ENCODE measurements around the gene DDX50. TPM values are rescaled to one million over a fixed set of nuclear protein-coding genes. Genes with fewer than 3 reads are reported as not detected.

Gene DDX50
- total and polyA plus RNA-seq, 7 donors, result 18.6 to 27.5 (median 22.6) TPM

DNA sequence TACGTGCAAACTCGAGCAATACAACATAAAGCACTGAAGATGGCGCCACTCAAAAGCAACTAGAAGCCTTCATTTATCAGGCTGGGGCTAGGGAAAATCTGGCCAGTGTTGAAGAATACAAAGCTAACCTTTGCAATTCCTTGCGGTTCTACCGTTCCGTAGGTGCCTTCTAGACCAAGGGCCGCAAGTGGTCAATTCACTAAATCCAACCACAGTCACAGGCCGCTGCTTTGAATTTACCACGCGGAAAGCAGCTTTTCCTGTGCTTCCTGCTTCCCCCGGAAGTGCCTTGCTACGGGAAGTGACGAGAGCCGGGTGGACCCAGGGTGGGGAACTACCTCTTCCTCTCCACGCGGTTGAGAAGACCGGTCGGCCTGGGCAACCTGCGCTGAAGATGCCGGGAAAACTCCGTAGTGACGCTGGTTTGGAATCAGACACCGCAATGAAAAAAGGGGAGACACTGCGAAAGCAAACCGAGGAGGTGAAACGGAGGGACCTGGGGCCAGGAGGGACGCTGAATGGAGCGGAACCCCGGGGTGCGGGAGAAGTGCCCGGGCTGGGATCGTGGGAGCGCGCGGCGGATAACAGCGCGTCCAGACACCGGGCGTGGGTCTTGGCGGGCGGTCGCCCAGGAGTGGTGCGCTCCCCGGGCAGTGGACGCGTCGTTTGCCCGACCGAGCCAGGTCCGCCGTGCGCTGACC lies 54.9 kb downstream of the DDX50 start, which contains the start of gene DDX21:
Gene DDX21 (plus strand): TSS at position 339 of the 701 bp plus-strand sequence. CDS start 56 bp downstream, at position 395.
- DNase-seq, result peak; percentile 90 to 94
- H3K9me3 ChIP-seq, result no peaks in the 10 kb centered on the region
- H3K36me3 ChIP-seq (ENCODE audit: insufficient read depth in 1 of 2, low read depth in 1 of 2), result peaks cover 2 to 36% of the 10 kb centered on the region in 2 donors
- intact Hi-C loops (cut with DNase I), result no loop called here
- H3K4me1 ChIP-seq, result peaks cover 23% of the 10 kb centered on the region
- WGBS, 3 donors, result 0 to 1% (median 0%) methylated on average over 40 to 53 of the region's 53 CpGs
- TF ChIP-seq, protein P1, sequence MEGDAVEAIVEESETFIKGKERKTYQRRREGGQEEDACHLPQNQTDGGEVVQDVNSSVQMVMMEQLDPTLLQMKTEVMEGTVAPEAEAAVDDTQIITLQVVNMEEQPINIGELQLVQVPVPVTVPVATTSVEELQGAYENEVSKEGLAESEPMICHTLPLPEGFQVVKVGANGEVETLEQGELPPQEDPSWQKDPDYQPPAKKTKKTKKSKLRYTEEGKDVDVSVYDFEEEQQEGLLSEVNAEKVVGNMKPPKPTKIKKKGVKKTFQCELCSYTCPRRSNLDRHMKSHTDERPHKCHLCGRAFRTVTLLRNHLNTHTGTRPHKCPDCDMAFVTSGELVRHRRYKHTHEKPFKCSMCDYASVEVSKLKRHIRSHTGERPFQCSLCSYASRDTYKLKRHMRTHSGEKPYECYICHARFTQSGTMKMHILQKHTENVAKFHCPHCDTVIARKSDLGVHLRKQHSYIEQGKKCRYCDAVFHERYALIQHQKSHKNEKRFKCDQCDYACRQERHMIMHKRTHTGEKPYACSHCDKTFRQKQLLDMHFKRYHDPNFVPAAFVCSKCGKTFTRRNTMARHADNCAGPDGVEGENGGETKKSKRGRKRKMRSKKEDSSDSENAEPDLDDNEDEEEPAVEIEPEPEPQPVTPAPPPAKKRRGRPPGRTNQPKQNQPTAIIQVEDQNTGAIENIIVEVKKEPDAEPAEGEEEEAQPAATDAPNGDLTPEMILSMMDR (IDR thresholded peaks at IDR 0.05), result peak; percentile 54
- peak within 1 kb of the TSS; percentile 99 for H3K4me3 ChIP-seq
- no peaks in the 10 kb centered on the region for H3K27me3 ChIP-seq (ENCODE audit: insufficient read depth in 3 of 3, low read length in 2 of 3)
- peak; percentile 96 to 97 (median 96) for ATAC-seq
- peak within 1 kb of the TSS; percentile 99 for H3K27ac ChIP-seq

DNA sequence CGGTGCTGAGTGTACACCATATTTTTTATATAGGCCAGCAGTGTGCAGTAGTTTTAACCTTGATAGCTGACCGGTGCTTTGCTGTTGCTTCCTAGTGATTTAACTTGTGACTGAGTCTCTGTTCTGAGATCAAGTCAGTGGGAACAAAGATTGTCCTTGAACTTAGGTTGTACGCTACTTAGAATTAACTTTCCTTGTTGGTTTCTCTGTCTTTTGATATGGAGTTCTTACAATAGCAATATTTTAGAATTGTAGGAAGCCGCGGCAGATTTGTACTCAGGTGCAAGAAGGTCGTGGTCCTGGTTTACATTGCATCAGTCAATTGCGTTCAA lies 56.1 kb downstream of the DDX50 start:
- Histone ChIP-seq H3K36me3 (ENCODE audit: insufficient read depth in 1 of 2, low read depth in 1 of 2) (peaks cover 2 to 41% of the 10 kb centered on the region in 2 donors), H3K9me3 (no peaks in the 10 kb centered on the region), H3K27ac (peak overlapping the region; percentile 99), H3K4me1 (peaks cover 23% of the 10 kb centered on the region), H3K4me3 (peak overlapping the region; percentile 99), H3K27me3 (ENCODE audit: insufficient read depth in 3 of 3, low read length in 2 of 3) (no peaks in the 10 kb centered on the region)
- no peak for ATAC-seq
- WGBS, 3 donors, result 53 to 57% (median 55%) methylated on average over 7 of the region's 7 CpGs
- DNase-seq, result no peak
- TF ChIP-seq, protein P1 (IDR thresholded peaks at IDR 0.05), result no peak
- intact Hi-C loops (cut with DNase I), result no loop called here

DNA sequence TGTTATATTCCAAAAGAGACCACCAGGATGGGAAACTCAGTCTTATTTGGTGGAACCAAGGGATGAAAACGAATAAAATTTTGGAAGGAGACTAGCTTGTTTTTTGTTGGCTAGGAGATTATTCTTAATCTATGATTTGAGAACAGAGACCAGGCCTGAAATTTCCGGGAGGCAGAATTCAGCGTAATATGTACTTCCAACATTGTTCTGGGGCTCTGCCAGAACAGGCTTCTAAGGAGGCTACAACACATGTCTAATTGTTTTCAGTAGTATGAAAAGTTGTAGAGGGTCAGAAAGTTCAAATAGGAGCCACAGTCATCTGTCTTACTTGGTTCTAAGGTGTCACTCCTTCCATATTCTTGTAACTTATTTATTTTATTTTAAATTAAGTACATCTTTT lies 56.5 kb downstream of the DDX50 start:
- ATAC-seq (no peak), DNase-seq (no peak)
- 51 to 59% (median 52%) methylated on average over 3 of the region's 3 CpGs for WGBS, 3 donors
- H3K27ac ChIP-seq, result peak overlapping the region; percentile 99
- no peaks in the 10 kb centered on the region for H3K9me3 ChIP-seq
- TF ChIP-seq, protein P1 (IDR thresholded peaks at IDR 0.05), result no peak
- H3K36me3 ChIP-seq (ENCODE audit: insufficient read depth in 1 of 2, low read depth in 1 of 2), result peaks cover 2 to 45% of the 10 kb centered on the region in 2 donors
- intact Hi-C loops (cut with DNase I), result no loop called here
- no peaks in the 10 kb centered on the region for H3K27me3 ChIP-seq (ENCODE audit: insufficient read depth in 3 of 3, low read length in 2 of 3)
- H3K4me3 ChIP-seq, result peak overlapping the region; percentile 99
- peaks cover 23% of the 10 kb centered on the region for H3K4me1 ChIP-seq

DNA sequence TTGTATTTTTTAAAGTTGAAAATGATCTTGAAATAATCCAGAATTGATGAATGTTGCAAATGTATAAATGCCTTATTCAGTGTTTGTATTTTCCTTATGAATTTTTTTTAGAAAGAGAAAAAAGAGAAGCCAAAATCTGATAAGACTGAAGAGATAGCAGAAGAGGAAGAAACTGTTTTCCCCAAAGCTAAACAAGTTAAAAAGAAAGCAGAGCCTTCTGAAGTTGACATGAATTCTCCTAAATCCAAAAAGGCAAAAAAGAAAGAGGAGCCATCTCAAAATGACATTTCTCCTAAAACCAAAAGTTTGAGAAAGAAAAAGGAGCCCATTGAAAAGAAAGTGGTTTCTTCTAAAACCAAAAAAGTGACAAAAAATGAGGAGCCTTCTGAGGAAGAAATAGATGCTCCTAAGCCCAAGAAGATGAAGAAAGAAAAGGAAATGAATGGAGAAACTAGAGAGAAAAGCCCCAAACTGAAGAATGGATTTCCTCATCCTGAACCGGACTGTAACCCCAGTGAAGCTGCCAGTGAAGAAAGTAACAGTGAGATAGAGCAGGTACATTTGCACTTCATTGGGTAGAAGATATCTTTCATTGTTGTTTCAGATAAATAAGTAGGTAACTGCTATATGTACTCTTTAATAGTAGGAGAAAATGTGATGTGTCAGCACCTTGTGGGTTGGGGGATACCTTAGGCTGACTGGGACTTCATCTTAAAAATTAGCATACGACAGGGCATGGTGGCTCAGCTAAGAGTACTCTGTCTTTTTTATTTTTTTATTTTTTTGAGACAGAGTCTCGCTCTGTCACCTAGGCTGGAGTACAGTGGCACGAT lies 58.8 kb downstream of the DDX50 start:
- Histone ChIP-seq H3K27ac (no peak overlapping the region), H3K27me3 (ENCODE audit: insufficient read depth in 3 of 3, low read length in 2 of 3) (no peaks in the 10 kb centered on the region), H3K9me3 (no peaks in the 10 kb centered on the region), H3K4me1 (peaks cover 20% of the 10 kb centered on the region), H3K36me3 (ENCODE audit: insufficient read depth in 1 of 2, low read depth in 1 of 2) (peaks cover 8 to 62% of the 10 kb centered on the region in 2 donors), H3K4me3 (no peak overlapping the region)
- DNase-seq (no peak), ATAC-seq (no peak)
- WGBS, 3 donors, result 91 to 93% (median 92%) methylated on average over 4 of the region's 4 CpGs
- TF ChIP-seq, protein P1 (IDR thresholded peaks at IDR 0.05), result no peak
- intact Hi-C loops (cut with DNase I), result no loop called here

Measured in psoas muscle (tissue), 8 donors.